Measurements from ENCODE around the gene LRRC71.
"Not testable (repeated sequence)": the region's sequence is repeated elsewhere in the genome, so short reads cannot be mapped to it uniquely, and the experiment has no call there.

The LRRC71 gene

DNA sequence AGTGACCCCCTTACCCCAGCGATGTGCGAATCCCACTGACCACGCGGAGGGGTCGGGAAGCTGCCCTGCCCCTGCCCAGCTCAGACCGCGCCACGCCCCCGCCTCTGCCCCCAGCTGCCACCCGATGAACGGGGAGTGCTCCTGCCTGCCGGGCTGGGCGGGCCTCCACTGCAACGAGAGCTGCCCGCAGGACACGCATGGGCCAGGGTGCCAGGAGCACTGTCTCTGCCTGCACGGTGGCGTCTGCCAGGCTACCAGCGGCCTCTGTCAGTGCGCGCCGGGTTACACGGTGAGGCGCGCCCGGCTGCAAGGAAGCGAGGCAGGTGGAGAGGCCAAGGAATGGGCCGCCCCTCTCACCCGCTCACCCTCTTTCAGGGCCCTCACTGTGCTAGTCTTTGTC lies 11.9 kb upstream of the LRRC71 start:
- DNase-seq = no peak

DNA sequence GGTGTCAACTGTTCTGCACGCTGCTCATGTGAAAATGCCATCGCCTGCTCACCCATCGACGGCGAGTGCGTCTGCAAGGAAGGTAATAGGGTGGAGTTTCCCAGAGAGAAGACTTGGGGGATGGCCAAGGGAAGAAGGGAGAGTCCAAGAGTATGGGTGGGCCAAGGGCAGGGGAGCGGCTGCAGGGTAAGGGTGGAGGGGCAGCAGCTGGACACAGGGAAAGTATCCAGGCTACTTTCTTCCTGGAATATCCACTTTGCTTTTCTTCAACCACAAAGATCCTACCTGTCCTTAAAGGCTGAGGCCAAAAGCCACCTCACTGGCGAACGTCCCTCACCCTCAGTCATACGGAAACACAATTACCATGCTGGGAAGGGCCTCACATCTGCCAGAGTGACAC lies 11.5 kb upstream of the LRRC71 start:
- DNase-seq = no peak

DNA sequence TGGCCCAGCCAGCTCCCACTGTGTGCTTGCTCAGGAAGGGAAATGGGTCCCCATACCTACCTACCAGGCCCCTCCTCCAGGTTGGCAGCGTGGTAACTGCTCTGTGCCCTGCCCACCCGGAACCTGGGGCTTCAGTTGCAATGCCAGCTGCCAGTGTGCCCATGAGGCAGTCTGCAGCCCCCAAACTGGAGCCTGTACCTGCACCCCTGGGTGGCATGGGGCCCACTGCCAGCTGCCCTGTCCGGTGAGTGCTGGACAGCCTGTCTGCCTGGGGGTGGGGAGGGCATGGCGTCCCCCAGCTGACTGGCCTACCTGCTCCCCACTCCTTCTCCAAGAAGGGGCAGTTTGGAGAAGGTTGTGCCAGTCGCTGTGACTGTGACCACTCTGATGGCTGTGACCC lies 10.8 kb upstream of the LRRC71 start:
- no peak for DNase-seq

DNA sequence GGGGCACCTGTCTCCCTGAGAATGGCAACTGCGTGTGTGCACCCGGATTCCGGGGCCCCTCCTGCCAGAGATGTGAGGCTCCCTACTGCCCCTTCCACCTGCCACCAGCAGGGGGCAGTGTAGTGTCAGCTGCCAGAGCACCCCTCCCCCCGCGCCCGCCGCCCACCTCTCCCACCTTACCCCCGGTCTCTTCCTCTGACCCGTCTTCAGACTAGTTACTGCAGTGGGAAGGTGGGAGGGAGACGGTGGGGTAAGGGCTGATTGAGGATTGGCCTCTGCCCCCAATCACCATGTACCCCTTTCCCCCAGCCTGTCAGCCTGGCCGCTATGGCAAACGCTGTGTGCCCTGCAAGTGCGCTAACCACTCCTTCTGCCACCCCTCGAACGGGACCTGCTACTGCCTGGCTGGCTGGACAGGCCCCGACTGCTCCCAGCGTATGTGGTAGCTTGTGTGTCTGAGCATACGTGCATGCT lies 10.1 kb upstream of the LRRC71 start:
- DNase-seq = peak; percentile 34

DNA sequence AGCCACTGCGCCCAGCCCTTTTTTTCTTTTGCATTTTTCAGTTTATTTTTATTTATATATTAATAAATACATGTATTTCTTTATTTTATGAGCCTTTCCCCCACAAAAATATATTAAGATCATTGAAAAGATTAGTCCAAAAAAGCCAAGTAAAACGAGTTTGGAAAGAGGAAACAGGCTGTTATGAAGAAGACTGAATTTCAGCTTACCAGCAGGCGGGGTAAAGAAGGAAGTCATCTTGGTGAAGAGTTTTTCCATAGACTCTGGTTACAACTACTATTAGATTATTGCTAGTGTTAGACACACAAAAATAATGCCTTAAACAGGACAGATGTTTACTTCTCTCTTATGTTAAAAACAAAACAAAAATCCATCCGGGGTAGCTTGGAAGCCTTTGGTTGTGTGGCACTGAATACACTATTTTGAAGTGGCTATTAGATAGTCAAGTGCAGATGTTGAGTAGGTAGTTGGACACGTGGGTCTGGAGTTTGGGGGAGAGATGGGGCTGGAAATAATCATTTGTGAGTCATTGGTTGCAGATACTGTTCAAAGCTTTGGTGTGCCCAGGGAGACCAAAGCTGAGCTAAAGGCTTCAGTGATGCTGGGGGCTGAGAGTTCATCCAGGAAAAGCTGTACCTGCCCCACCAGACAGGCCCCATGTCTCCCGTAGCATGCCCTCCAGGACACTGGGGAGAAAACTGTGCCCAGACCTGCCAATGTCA lies 8.7 kb upstream of the LRRC71 start:
- no peak for DNase-seq

DNA sequence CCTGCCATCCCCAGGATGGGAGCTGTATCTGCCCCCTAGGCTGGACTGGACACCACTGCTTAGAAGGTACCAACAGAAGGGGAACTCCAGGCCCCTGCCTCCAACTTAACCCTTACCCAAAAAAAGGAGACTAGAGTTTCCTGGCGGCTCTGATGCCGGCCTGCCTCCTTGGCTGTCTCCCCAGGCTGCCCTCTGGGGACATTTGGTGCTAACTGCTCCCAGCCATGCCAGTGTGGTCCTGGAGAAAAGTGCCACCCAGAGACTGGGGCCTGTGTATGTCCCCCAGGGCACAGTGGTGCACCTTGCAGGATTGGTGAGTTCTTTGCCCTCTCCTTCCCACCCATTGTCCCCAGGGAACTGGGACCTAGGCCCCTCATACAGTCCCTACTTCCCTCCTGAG lies 8.1 kb upstream of the LRRC71 start:
- no peak for DNase-seq

DNA sequence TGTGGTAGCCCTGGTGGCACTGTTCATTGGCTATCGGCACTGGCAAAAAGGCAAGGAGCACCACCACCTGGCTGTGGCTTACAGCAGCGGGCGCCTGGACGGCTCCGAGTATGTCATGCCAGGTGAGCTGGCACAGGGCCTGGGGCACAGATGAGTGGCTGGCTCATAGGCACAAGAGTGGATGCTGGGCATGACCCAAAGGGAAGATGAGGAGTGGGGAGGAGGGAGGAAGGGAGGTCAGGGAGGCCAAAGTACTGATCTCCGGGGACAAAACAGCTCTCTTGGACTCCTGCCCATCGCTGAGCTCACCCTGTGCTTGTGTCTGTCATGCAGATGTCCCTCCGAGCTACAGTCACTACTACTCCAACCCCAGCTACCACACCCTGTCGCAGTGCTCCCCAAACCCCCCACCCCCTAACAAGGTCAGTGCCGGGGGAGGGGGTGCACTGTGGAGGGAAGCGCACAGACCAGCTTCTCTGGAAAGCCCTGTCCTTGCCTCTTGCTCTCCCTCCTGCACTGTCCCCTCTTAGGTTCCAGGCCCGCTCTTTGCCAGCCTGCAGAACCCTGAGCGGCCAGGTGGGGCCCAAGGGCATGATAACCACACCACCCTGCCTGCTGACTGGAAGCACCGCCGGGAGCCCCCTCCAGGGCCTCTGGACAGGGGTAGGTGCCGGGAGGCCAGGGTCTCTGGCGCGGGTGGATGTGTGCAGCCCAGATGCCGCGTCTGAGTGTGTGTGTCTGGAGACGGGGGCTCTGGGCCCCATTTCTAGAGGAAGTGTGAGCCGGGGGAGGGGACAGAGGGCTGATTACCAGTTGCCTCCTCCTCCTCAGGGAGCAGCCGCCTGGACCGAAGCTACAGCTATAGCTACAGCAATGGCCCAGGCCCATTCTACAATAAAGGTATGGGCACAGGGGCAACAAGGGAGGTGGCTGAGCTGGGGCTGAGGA lies 7.3 kb upstream of the LRRC71 start:
- no peak for DNase-seq

DNA sequence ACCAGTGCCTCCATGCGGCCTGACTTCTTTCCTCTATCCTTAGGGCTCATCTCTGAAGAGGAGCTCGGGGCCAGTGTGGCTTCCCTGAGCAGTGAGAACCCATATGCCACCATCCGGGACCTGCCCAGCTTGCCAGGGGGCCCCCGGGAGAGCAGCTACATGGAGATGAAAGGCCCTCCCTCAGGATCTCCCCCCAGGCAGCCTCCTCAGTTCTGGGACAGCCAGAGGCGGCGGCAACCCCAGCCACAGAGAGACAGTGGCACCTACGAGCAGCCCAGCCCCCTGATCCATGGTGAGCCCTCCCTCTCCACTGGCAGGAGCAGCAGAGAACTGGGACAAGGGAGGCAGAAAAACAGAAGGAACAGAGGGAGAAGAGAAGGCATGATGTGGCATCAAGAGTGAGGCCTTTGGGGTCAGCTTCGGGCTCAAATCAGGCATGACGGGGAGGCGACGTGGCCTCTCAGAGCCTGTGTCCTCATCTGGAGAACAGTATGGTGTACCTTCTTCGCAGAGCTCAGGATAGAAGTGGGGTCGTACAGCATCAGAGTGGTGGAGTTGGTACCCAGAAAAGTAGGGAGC lies 6.5 kb upstream of the LRRC71 start:
- DNase-seq = no peak

DNA sequence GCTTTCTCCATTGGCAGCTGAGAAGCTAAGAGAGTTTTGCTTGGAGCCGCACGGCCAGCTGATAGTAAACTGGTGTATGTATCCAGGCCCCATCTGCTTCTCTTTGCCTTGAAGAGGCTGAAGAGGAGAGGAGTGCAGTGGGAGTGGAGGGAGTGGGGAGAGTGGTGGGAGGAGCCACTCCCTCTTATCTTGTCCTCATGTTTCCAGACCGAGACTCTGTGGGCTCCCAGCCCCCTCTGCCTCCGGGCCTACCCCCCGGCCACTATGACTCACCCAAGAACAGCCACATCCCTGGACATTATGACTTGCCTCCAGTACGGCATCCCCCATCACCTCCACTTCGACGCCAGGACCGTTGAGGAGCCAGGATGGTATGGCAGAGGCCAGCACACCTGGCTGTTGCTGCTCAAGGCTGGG lies 6.0 kb upstream of the LRRC71 start:
- DNase-seq = no peak

DNA sequence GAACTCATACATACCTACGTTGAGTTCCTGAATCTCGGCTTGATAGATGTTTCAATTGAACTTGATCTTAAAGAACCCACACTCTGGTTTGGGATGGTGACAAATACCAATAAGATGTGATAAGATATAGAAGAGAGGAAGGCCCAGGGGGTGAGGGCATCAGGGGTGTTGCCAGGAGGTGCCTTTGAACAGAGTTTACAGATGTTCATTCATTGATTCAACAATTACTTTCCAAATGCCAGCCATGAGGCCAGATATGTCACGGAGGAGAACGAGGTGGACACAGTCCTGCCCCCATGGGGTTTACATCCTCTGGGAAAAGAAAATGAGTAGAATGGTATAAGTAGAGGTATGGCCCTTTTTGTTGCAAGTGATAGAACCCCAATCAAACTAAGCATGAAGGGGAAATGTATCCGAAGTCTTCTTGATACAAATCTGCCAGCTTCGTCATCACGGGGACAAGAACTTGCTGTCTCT lies 659 bp downstream of the LRRC71 start:
- no peak for DNase-seq

DNA sequence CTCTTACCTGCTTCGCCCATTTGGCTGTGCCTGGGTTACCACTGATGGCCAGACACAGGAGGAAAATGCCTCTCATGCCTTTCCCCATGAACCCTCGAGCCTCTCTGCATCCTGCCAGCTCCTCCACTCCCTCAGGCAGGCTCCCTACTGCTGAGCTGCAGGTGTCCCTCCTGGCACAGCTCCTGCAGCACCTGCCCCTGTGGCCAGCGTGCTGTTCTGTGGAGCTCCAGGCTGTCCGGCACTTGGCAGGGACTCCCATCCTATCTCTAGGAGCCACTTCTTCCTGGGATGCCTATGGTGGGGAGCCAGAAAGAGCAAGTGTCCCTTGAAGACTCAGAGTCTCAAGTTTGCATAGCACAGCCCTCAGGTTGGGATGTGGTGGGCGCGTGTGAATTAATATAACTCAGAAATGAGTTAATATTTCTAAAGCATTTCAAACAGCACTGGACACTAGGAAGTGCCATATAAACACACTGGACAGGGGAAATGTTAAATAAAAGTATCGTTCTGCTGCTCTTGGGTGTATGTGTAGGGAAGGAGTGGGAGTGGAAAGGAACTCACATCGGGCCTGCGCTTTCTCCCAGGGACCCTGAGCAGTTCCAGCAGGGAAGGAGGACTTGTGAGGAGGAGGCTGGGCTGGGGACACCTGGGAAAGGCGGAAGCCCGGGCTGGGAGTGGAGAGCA lies 2.7 kb downstream of the LRRC71 start:
- no peak for DNase-seq

DNA sequence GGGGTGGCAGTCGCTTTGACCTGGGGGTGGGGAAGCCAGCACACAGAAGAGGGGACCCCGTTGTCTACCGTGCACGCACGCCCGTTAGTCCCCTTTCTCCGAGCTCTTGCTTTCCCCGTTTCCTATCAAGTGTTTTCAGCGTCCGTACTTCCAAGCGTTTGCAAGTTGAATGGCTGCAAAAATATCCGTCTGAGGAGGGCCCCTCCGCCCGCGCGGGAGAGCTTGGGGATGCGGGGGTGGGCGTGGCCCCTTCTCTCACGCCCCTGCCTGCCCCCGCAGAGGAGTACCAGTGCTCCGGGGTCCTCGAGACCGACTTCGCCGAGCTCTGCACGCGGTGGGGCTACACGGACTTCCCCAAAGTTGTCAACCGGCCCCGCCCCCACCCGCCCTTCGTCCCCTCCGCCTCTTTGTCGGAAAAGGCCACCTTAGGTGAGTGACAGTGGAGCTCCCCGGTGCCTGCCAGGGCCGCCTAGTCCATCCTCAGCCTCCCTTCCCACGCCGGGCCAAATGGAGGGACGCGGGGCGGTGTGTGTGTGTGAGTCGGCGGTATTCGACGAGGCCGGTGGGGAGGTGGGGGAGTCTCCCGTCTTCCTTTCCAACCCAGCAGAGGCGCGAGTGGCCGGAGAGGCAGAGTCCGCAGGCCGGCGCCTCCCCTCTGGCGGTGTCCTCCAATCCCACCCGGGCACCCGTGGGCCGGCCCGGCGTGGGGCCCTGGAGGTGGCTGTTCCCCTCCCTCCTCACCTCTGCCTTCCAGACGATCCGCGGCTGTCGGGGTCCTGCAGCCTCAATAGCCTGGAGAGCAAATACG lies 3.4 kb downstream of the LRRC71 start:
- no peak for DNase-seq

DNA sequence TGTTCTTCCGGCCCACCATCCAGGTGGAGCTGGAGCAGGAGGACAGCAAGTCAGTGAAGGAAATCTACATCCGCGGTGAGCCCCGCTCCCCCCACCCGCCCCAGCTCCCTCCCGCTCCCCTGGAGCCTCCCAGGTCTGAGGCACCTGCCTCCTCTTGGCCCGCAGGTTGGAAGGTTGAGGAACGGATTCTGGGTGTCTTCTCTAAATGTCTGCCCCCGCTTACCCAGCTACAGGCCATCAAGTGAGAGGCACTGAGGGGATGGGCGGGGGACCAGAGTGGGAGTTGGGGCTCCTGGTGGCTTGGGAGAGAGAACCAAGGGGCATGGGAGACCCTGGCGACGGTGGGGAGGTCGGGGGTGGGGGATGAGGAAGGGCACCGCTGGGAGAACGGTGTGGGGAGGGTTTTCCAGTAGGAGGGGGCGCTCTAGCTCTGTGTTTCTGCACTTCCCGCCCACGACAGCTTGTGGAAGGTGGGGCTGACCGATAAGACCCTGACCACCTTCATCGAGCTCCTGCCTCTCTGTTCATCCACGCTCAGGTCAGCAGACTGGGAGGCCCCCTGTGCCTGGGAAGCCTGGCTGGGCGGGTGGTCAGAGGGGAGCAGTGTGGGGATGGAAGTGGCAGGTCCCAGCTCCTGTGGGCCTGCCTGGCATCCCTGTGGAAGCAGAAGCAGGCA lies 4.2 kb downstream of the LRRC71 start:
- DNase-seq = no peak

DNA sequence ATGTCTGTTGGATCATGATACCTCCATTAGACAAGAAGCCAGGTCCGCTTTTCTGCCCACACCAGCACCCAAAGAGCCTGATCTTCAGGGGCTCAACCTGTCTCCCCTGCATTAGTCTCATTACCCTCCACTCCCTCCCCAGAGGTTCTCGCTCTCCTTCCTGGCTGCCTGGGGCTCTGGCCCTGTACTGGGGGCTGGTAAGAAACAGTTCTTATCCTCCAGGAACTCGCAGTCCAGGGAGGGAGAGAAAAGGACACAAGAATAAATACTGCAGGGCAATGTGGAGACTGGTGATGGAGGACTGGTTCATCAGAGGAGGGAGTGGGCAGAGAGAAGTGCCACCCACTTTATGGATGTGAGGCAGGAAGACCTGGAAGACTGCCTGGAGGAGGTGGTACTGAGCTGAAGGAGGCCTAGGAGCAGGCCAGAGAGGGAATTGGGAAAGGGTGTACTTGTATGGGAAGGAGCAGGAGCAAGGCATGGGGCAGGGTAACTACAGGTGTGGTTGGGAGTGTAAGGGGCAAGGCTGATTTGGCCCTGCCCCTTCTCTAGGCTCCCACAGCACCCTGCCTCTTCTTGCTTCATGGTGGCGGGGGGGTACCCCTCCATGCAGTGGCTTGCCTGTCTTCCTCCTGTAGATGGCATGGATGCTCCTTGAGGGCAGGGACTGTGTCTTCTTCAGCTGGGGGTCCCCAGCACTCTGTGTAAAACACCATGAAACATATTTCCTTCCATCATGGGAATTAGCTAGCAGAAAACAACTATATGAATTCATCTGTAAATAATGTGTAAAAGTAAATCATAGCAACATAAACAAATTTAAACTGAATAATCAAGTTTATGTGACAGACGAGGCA lies 5.0 kb downstream of the LRRC71 start:
- DNase-seq = no peak

DNA sequence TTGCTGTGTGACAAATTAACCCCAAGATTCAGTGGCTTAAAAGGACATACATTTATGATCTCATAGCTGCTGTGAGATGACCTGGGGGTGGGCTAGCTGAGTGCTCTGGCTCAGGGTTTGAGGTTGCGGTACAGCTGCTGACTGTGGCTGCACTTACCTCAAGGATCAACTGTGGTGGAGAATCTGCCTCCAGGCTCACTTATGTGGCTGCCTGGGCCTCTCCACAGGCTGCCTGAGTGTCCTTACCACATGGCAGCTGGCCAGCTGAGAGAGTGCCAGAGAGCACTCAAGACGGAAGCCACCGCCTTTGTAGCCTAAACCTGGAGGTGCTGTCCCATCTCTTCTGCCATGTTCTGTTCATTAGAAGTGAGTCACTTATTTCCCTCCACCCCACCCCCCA lies 5.7 kb downstream of the LRRC71 start:
- DNase-seq = no peak

DNA sequence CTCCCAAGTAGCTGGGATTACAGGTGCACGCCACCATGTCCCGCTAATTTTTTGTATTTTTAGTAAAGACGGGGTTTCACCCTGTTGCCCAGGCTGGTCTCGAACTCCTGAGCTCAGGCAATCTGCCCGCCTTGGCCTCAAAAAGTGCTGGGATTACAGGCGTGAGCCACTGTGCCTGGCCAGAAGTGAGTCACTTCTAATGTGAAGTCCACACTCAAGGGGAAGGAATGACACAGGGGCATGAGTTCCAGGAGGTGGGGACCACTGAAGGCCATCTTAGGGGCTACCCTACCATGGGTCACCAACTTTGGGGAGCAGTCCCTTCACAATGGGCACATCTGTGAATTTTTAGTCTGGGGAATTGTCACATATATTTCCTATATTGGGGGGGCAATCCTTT lies 6.3 kb downstream of the LRRC71 start:
- not testable (repeated sequence) for DNase-seq

DNA sequence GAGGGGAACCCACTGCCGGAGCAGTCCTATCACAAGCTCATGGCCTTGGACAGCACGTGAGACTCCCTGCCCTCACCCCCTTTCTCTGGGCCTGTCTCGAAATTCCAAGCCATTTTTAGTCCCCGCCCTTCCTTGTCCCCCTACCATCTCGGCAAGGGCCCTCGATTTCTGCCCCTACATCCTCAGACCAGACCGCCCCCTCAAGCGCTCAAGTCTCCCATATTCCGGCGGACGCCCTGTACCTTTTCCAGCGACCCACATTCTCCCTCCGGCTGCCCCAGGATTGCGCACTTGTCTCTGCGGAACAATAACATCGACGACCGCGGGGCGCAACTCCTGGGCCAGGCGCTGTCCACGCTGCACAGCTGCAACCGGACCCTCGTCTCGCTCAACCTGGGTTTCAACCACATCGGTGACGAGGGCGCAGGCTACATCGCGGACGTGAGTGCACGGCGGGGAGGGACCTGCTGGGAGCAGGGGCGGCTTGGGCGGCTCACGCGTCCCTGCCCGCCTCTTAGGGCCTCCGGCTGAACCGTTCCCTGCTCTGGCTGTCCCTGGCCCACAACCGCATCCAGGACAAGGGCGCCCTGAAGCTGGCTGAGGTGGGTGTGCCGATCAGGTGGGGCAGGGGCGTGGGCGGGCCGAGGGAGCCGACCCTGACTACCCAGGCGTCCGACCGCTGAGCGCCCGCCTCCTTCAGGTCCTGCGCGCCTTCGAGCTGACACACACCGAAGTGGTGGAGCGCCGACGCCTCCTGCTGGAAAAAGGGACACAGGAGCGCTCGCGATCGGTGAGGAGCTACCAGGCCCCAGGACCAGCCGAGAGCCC lies 7.0 kb downstream of the LRRC71 start:
- DNase-seq = peak; percentile 54

DNA sequence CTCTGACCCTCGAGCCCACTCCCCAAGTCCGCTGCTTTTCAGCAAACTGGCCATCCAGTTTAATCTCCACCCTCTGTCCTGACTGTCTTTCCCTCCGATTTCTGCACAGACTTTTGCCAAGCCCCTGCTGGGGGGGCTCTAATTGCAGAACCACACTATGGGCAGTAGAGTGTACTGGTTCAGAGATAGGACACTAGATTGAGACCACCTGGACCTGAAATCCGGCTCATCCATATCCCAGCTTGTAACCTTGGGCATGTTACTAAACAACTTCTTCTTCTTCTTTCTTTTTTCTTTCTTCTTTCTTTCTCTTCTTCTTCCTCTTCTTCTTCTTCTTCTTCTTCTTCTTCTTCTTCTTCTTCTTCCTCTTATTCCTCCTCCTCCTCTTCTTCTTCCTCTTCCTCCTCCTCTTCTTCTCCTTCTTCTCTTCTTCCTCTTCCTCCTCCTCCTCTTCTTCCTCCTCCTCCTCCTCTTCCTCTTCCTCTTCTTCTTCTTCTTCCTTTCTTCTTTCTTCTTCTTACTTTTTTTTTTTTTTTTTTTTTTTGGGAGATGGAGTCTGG lies 7.7 kb downstream of the LRRC71 start:
- no peak for DNase-seq

DNA sequence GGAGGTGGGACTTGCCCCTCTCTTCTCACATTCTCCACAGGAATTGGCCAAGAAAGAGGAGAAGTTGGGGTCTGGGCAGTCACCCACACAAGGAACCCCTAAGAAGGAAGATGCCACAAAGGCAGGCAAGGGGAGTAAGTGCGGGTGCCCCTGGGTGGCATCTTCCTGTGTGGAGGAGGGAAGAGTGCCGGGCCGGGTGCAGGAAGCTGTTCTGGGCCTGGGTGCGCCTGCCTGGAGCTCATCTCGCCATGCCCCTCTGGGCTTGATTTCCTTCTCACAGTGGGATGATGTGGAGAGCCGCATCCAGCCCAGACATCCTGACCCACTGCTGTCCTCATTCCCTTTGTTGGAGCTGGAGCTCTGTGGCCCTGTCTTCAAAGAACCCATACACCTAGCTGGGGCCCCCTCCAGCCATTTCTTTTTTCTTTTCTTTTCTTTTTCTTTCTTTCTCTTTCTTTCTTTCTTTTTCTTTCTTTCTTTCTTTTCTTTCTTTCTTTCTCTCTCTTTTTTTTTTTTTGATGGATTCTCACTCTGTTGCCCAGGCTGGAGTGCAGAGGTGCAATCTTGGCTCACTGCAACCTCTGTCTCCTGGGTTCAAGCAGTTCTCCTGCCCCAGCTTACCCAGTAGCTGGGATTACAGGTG lies 9.3 kb downstream of the LRRC71 start:
- no peak for DNase-seq

All from activated T-cell treated with anti-CD3 and anti-CD28 coated beads for 4 hours (primary cell).